H1 (cell line): ENCODE results near the gene BLTP1. TPM values are rescaled to one million over a fixed set of nuclear protein-coding genes. Genes with fewer than 3 reads are reported as not detected.

Experiments
- SIN3A ChIP-seq, 2 experiments: IDR thresholded peaks in 1 of 2; conservative IDR thresholded peaks in 1 of 2; 2 replicates each; pipeline ENCODE4 v1.6.1; 2011 to 2012; ENCODE audit warnings: low read length in 2 of 2, improper control_type of control experiment in 1 of 2, low read depth in 1 of 2, mild to moderate bottlenecking in 1 of 2
- polyA plus RNA-seq, 7 experiments: library from polyadenylated mRNA; depleted of rRNA in 3 of 7; stranded (reverse) in 5 of 7; unstranded in 2 of 7; fragments of >200 nt in 5 of 7; fragments of 200-250 nt in 2 of 7; gene quantifications; 1 replicate in 5 of 7; 2 replicates in 1 of 7; 4 replicates in 1 of 7; pipeline versions ENCODE4 v1.2.1 to v1.2.3, GENCODE V29; 2011 to 2013; ENCODE audit warnings: missing spikeins in 2 of 7, mixed read lengths in 2 of 7
- total RNA-seq: library from RNA; stranded (reverse); fragmentation: NEBNext Ultra II Directional; extraction: Animal tissue kit (Norgen Biotek cat#: 25700); gene quantifications from 2 replicates; pipeline ENCODE4 v1.2.1, GENCODE V29; 2021
- TF ChIP-seq, protein P1 (sequence below): IDR thresholded peaks from 2 replicates; pipeline ENCODE4 v1.6.1; 2011; ENCODE audit warnings: low read length, improper control_type of control experiment

The BLTP1 gene
- total and polyA plus RNA-seq, 2 of the 8 experiments (the other 6 are each of a cell fraction or from before 2014, with no cell fraction given), result 14.0 to 27.9 TPM

DNA sequence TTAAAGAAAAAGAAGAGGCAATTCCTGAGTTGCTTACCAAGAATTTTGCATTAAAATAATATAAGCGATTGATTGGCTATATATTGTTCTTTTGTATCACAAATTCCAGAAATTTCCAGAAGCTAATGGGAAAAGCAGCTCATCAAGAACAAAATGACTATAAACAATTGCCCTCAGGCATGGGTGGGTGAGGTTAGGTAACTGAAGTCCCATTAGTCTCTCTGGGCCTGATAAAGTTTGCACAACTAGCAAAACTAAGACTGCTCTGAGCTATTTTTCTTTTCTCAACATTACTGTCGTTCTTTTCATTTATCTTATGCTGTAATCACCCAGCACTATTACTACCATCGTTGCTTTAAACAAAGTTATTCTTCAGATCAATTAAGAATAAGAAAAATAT is 19.2 kb upstream of the BLTP1 start (continued):
- no peak for TF ChIP-seq SIN3A (conservative IDR thresholded peaks at IDR 0.05 in 1 of 2, IDR thresholded peaks at IDR 0.05 in 1 of 2; ENCODE audit: low read depth in 1 of 2, low read length in 2 of 2)
- TF ChIP-seq, protein P1, sequence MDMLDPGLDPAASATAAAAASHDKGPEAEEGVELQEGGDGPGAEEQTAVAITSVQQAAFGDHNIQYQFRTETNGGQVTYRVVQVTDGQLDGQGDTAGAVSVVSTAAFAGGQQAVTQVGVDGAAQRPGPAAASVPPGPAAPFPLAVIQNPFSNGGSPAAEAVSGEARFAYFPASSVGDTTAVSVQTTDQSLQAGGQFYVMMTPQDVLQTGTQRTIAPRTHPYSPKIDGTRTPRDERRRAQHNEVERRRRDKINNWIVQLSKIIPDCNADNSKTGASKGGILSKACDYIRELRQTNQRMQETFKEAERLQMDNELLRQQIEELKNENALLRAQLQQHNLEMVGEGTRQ, result no peak
